HEK293 (cell line): ENCODE results near the gene MAPKAP1.

Experiments
- BCL6B ChIP-seq: fragments of 450-650 bp; formaldehyde crosslinking; IDR thresholded peaks from 2 replicates; pipeline ENCODE4 v1.5.1; 2017; ENCODE audit warnings: missing biosample characterization, missing genetic modification characterization
- MEIS1 ChIP-seq: sonication (generic); formaldehyde crosslinking; IDR thresholded peaks from 2 replicates; pipeline ENCODE4 v1.8.1; 2022; ENCODE audit warnings: missing genetic modification reagents, mild to moderate bottlenecking, borderline replicate concordance
- MYNN ChIP-seq: fragments of 450-650 bp; formaldehyde crosslinking; IDR thresholded peaks from 2 replicates; pipeline ENCODE4 v1.5.1; 2016; ENCODE audit warnings: missing biosample characterization, missing genetic modification characterization, borderline replicate concordance
- MZF1 ChIP-seq: fragments of 450-650 bp; formaldehyde crosslinking; IDR thresholded peaks from 2 replicates; pipeline ENCODE4 v1.5.1; 2017; ENCODE audit warnings: missing biosample characterization, missing genetic modification characterization, borderline replicate concordance
- OVOL3 ChIP-seq: fragments of 450-650 bp; formaldehyde crosslinking; IDR thresholded peaks from 2 replicates; pipeline ENCODE4 v1.5.1; 2016; ENCODE audit warnings: missing biosample characterization, missing genetic modification characterization
- SP2 ChIP-seq: fragments of 450-650 bp; formaldehyde crosslinking; IDR thresholded peaks from 2 replicates; pipeline ENCODE4 v1.5.1; 2016; ENCODE audit warnings: missing biosample characterization, missing genetic modification characterization
- YY2 ChIP-seq: fragments of 450-650 bp; formaldehyde crosslinking; IDR thresholded peaks from 2 replicates; pipeline ENCODE4 v1.5.1; 2016; ENCODE audit warnings: missing biosample characterization, missing genetic modification characterization
- ZBTB26 ChIP-seq: fragments of 450-650 bp; formaldehyde crosslinking; optimal IDR thresholded peaks from 2 replicates; pipeline ENCODE3; 2016; ENCODE audit warnings: missing biosample characterization, mild to moderate bottlenecking, missing genetic modification characterization
- ZBTB49 ChIP-seq: fragments of 450-650 bp; formaldehyde crosslinking; IDR thresholded peaks from 2 replicates; pipeline ENCODE4 v1.5.1; 2016; ENCODE audit warnings: missing biosample characterization, missing genetic modification characterization, low read depth
- ZBTB7A ChIP-seq: fragments of 450-650 bp; formaldehyde crosslinking; IDR thresholded peaks from 2 replicates; pipeline ENCODE4 v1.5.1; 2016; ENCODE audit warnings: low read depth, missing biosample characterization, missing genetic modification characterization
- ZFHX2 ChIP-seq: fragments of 450-650 bp; formaldehyde crosslinking; conservative IDR thresholded peaks from 2 replicates; pipeline ENCODE4 v1.5.1; 2016; ENCODE audit warnings: missing biosample characterization, missing genetic modification characterization
- ZIC2 ChIP-seq: fragments of 450-650 bp; formaldehyde crosslinking; IDR thresholded peaks from 2 replicates; pipeline ENCODE4 v1.5.1; 2016; ENCODE audit warnings: missing biosample characterization, missing genetic modification characterization
- ZNF114 ChIP-seq: fragments of 450-650 bp; formaldehyde crosslinking; IDR thresholded peaks from 2 replicates; pipeline ENCODE4 v1.5.0; 2017; ENCODE audit warnings: missing biosample characterization, missing genetic modification characterization
- ZNF148 ChIP-seq: fragments of 450-650 bp; formaldehyde crosslinking; IDR thresholded peaks from 2 replicates; pipeline ENCODE4 v1.5.0; 2017; ENCODE audit warnings: missing biosample characterization, missing genetic modification characterization, borderline replicate concordance
- ZNF155 ChIP-seq: fragments of 450-650 bp; formaldehyde crosslinking; IDR thresholded peaks from 2 replicates; pipeline ENCODE4 v1.5.1; 2016; ENCODE audit warnings: missing biosample characterization, missing genetic modification characterization
- ZNF221 ChIP-seq: fragments of 450-650 bp; formaldehyde crosslinking; IDR thresholded peaks from 2 replicates; pipeline ENCODE4 v1.5.1; 2017; ENCODE audit warnings: missing biosample characterization, missing genetic modification characterization, borderline replicate concordance
- ZNF223 ChIP-seq: fragments of 450-650 bp; formaldehyde crosslinking; IDR thresholded peaks from 2 replicates; pipeline ENCODE4 v1.5.1; 2016; ENCODE audit warnings: missing biosample characterization, missing genetic modification characterization
- ZNF311 ChIP-seq: fragments of 450-650 bp; formaldehyde crosslinking; IDR thresholded peaks from 2 replicates; pipeline ENCODE4 v1.5.1; 2017; ENCODE audit warnings: missing biosample characterization, missing genetic modification characterization, borderline replicate concordance
- ZNF366 ChIP-seq: fragments of 450-650 bp; formaldehyde crosslinking; conservative IDR thresholded peaks from 2 replicates; pipeline ENCODE4 v1.5.1; 2016; ENCODE audit warnings: missing biosample characterization, missing genetic modification characterization
- ZNF394 ChIP-seq: fragments of 450-650 bp; formaldehyde crosslinking; IDR thresholded peaks from 2 replicates; pipeline ENCODE4 v1.5.1; 2016; ENCODE audit warnings: missing biosample characterization, missing genetic modification characterization, mild to moderate bottlenecking, moderate library complexity, borderline replicate concordance
- ZNF48 ChIP-seq: fragments of 450-650 bp; formaldehyde crosslinking; IDR thresholded peaks from 2 replicates; pipeline ENCODE4 v1.5.1; 2016; ENCODE audit warnings: missing biosample characterization, missing genetic modification characterization
- ZNF548 ChIP-seq: fragments of 450-650 bp; formaldehyde crosslinking; IDR thresholded peaks from 2 replicates; pipeline ENCODE4 v1.5.1; 2016; ENCODE audit warnings: missing biosample characterization, missing genetic modification characterization
- ZNF555 ChIP-seq: fragments of 450-650 bp; formaldehyde crosslinking; conservative IDR thresholded peaks from 2 replicates; pipeline ENCODE4 v1.5.1; 2017; ENCODE audit warnings: missing biosample characterization, mild to moderate bottlenecking, missing genetic modification characterization, inconsistent platforms
- ZNF624 ChIP-seq: fragments of 450-650 bp; formaldehyde crosslinking; IDR thresholded peaks from 2 replicates; pipeline ENCODE4 v1.5.1; 2017; ENCODE audit warnings: missing biosample characterization, missing genetic modification characterization
- ZNF658 ChIP-seq: fragments of 450-650 bp; formaldehyde crosslinking; IDR thresholded peaks from 2 replicates; pipeline ENCODE4; 2016; ENCODE audit warnings: missing biosample characterization, missing genetic modification characterization
- ZNF701 ChIP-seq: fragments of 450-650 bp; formaldehyde crosslinking; IDR thresholded peaks from 2 replicates; pipeline ENCODE4 v1.5.1; 2016; ENCODE audit warnings: missing biosample characterization, missing genetic modification characterization
- ZSCAN30 ChIP-seq: fragments of 450-650 bp; IDR thresholded peaks from 2 replicates; pipeline ENCODE4 v1.5.1; 2018; ENCODE audit warnings: missing biosample characterization, mild to moderate bottlenecking, missing genetic modification characterization, moderate library complexity
- ZSCAN4 ChIP-seq: fragments of 450-650 bp; formaldehyde crosslinking; IDR thresholded peaks from 2 replicates; pipeline ENCODE4 v1.5.1; 2017; ENCODE audit warnings: missing biosample characterization, missing genetic modification characterization
- ZSCAN5A ChIP-seq: fragments of 450-650 bp; formaldehyde crosslinking; IDR thresholded peaks from 2 replicates; pipeline ENCODE4 v1.5.1; 2016; ENCODE audit warnings: missing biosample characterization, missing genetic modification characterization

Gene MAPKAP1

GRCh38 chr9:125409637-125410521 lies 297.1 kb downstream of the MAPKAP1 start (continued):
- TF ChIP-seq ZNF548 (tag by site-specific recombination) = no peak
- TF ChIP-seq MYNN (tag by site-specific recombination) = 0 out of 2 replicates have a peak, but pooled peaks have one; percentile 23
- peak; percentile 65; the same call in 1 of the 2 replicates for TF ChIP-seq ZSCAN5A (tag by site-specific recombination)
- no peak for TF ChIP-seq ZNF48
- no peak for TF ChIP-seq OVOL3 (tag by site-specific recombination)
- no peak for TF ChIP-seq ZNF624
- no peak for TF ChIP-seq ZSCAN30 (tag by site-specific recombination)
- TF ChIP-seq ZNF311 = peak; percentile 55; the same call in 1 of the 2 replicates
- no peak for TF ChIP-seq ZIC2
- TF ChIP-seq ZNF394 = no peak
- TF ChIP-seq ZNF366 (tag by site-specific recombination) = no peak
- TF ChIP-seq ZBTB26 = peak; percentile 0
- no peak for TF ChIP-seq ZNF555 (tag by site-specific recombination)
- peak; percentile 78 for TF ChIP-seq ZSCAN4 (tag by site-specific recombination)
- no peak for TF ChIP-seq ZNF221
- peak; percentile 54; the same call in 1 of the 2 replicates for TF ChIP-seq ZBTB7A (tag by site-specific recombination)
- TF ChIP-seq MZF1 (tag by site-specific recombination) = no peak
- TF ChIP-seq YY2 (tag by site-specific recombination) = peak; percentile 64; the same call in 1 of the 2 replicates
- no peak for TF ChIP-seq ZNF155 (tag by site-specific recombination)
- peak; percentile 28; the same call in 1 of the 2 replicates for TF ChIP-seq SP2 (tag by site-specific recombination)
- peak; percentile 23; the same call in 1 of the 2 replicates for TF ChIP-seq ZNF148 (tag by site-specific recombination)
- no peak for TF ChIP-seq ZBTB49
- no peak for TF ChIP-seq ZNF701 (tag by site-specific recombination)
- peak; percentile 56; the same call in 1 of the 2 replicates for TF ChIP-seq BCL6B (tag by site-specific recombination)
- TF ChIP-seq MEIS1 (CRISPR knock-in tag) = no peak
- TF ChIP-seq ZFHX2 = peak; percentile 44; the same call in 1 of the 2 replicates
- TF ChIP-seq ZNF223 (tag by site-specific recombination) = no peak
- TF ChIP-seq ZNF658 (tag by site-specific recombination) = no peak
- TF ChIP-seq ZNF114 (tag by site-specific recombination) = no peak
